Adipose tissue (tissue), 3 donors: ENCODE results near the gene CPNE2. TPM values are rescaled to one million over a fixed set of nuclear protein-coding genes. Genes with fewer than 3 reads are reported as not detected.

Source experiments
- H3K27ac ChIP-seq: one replicate; pipeline ENCODE4 v1.5.1; 2013; ENCODE audit warnings: low read depth, low read length
- WGBS, 3 donors: extraction: QIAGEN DNeasy Blood & Tissue Kit; methylation state at CpG; one replicate each; pipeline ENCODE4 v1.1.7; 2013; 5-methylcytosine and 5-hydroxymethylcytosine counted together
- polyA plus RNA-seq, 3 donors: library from polyadenylated mRNA; stranded (reverse); fragments of 200-250 nt; gene quantifications; one replicate each; pipeline ENCODE4 v1.2.3, GENCODE V29; 2013
- donor health status: healthy with polysubstance abuse.
- donor health status: Bipolar disorder and iron deficiency.
- donor health status: healthy.

CPNE2 gene
- polyA plus RNA-seq, 3 donors: 10.1 to 45.8 (median 41.9) TPM

DNA sequence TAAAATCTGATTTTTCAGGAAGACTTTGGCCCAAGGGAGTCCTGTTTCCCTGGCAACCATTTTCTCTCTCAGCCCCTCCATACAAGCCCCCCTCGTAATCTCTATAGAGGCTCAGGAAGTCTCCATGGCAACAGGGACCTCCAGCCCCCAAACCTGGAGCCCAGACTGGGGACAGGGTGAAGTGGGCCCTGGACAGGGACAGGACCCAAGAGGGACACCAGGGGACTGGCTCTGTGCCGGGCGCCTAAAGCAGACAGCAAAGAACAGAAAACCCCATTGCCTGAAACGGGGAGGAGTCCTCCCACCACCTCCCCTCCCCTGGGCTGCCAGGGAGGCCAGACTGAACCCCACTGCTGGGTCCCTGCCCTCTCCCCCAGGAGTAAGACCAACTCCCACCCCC lies 40.6 kb downstream of the CPNE2 start:
- H3K27ac ChIP-seq: no peak overlapping the region
- WGBS, 3 donors: 71 to 78% (median 71%) methylated on average over 4 of the region's 4 CpGs

DNA sequence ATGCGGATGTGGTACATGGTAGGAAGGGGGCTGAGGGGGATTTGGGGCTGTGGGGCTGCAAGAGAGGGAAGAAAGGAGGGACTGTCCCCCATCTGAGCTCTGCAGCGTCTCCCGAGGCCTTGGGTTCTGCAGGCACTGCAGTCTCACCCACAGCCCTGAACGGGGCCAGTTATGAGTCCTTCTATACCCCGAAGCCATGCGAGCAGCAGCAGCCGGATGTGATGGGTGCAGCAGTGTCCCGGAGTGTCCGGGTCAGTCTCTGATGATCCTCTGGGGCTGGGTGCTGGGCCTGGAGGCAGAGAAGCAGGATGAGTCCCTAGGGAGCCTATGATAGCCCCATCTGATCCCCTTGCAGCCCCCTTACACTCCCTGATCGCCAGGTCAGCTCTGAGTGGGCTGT lies 41.5 kb downstream of the CPNE2 start:
- WGBS, 3 donors: 83 to 90% (median 85%) methylated on average over 8 to 10 of the region's 10 CpGs
- no peak overlapping the region for H3K27ac ChIP-seq

DNA sequence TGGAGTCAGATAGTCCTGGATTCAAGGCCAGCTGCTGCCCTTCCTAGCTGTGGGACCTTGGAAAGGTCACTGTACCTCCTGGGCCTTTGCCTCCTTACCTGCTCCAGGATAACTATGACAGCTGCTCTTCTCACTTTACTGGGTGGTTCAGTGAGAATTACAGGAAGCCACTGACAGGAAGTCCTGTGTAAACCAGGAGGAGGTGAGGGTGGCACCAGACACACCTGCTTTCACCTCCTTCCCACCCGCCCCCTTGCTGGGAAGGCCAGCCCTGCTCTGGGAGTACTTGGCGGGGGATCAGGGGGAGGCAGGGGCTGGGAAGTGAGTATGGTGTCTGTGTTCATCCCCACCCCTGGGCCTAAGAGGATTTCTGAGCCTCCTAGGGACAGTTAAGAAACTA lies 42.6 kb downstream of the CPNE2 start:
- WGBS, 3 donors: 76 to 93% (median 76%) methylated on average over 2 of the region's 2 CpGs
- no peak overlapping the region for H3K27ac ChIP-seq

DNA sequence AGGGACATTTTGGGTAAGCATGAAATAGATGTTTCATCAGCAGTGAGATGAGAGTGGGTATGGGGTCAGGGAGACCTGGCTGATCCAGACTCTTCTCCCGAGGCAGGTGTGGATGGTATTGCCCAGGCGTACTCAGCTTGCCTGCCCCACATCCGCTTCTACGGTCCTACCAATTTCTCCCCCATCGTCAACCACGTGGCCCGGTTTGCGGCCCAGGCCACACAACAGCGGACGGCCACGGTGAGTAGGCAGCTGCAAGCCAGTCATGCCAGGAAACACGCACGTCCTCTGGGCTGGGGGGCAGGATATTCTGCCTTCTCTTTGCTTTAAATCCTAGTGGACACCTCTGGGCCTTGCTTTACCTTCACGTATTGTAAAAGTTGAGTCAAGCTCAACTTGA lies 44.7 kb downstream of the CPNE2 start:
- WGBS, 3 donors: 71 to 84% (median 76%) methylated on average over 14 of the region's 14 CpGs
- no peak overlapping the region for H3K27ac ChIP-seq

DNA sequence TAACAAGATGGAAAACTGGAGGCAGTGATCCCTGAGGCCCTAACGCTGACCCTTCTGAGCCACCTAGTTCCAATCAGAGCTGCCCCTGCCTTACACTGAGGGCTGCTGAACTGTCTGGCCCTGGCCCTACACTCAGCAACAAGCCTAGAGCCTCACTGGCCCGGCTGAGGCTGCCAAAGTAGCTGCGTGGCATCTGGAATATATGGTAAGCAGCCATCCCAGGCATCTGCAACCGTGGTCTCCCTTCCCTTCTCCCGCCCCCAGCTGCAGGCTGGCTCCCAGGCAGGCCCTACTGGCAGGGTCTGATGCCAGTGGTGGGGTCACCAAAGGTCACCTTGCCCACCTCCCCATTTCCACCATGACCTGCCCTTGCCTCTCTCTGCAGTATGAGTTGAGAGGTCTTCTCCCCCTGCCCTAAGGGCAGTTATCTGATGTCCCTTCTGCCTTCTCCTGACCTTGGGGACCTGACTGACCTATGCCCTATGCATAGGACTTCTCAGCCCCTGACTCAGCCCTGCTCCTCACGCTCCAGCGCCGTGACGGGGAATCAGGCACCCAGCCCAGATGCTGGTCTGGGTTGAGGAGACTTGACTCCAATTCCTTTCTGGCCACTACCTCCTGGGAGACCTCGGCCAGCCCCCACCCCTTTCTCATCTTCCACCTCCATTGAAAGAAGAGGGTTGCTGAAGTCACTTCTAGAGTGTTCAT lies 45.3 kb downstream of the CPNE2 start:
- 77 to 81% (median 80%) methylated on average over 10 of the region's 10 CpGs for WGBS, 3 donors

DNA sequence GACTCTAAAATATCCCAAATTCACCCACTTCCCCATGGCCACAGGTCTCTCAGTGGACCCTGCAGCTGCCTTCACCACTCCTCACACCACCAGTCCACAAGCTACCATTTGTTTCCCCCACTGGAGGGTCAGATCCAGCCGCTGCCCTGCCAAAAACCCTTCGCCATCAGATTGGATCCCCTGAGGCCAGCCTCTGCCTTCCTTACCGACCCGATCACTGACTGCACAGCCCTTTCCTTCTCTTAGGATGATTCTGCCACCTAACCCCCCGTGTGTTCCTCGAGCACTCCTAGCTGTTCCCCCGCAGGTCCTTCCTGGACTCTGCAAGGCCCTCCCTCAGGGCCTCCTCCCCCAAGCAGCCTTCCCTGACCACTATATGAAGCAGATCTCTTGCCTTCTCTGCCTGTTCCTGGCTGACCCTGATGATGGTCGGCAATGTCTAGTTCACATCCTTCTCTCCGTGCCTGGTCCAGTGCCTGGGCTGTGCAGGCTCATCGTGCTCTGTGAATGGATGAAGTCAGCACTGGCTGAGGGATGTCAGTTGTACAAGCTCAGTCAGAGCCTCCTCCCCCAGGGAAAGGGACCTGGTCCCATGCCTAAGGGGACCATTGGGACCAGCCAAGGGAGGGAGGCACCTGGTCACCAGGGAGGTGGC lies 46.0 kb downstream of the CPNE2 start:
- H3K27ac ChIP-seq: no peak overlapping the region
- WGBS, 3 donors: 81 to 86% (median 86%) methylated on average over 10 of the region's 10 CpGs

More for the DNA sequence above, 45.3 kb downstream of the CPNE2 start:
- no peak overlapping the region for H3K27ac ChIP-seq

DNA sequence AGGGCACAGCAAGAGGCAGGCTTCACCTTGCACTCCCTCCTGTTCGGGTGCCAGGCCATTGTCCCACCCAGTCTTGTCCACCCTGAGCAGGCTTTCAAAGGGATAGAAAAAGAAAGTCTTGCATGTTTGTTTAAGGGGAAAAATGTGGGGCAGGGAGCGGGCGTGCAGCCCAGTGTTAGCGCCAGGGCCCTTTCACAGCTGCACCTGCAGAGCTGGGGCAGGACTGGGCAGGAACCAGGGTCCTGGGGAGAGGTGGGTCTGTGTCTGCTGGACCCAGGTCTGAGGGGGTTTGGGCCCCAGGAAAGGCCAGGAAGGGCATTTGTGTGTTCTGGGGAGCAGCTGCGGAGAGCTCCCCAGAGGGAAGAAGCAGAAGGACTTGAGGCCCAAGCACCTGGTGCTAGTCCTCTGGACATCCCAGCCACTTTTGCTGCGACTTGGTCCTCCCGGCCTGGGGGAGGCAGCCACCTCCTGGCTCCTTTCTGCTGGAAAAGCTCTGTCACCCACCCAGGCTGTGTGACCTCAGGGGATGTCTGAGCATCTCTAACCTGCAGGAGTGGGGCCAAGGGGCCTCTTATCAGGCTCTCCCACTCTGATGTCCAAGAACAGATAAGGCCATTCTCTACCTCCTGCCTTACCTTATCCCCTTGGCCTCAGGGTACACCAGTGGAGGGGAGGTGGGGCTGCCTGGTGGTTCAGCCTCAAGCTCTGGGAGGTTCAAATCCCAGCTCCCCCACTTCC lies 48.7 kb downstream of the CPNE2 start:
- H3K27ac ChIP-seq: no peak overlapping the region
- WGBS, 3 donors: 86 to 89% (median 89%) methylated on average over 7 of the region's 7 CpGs

DNA sequence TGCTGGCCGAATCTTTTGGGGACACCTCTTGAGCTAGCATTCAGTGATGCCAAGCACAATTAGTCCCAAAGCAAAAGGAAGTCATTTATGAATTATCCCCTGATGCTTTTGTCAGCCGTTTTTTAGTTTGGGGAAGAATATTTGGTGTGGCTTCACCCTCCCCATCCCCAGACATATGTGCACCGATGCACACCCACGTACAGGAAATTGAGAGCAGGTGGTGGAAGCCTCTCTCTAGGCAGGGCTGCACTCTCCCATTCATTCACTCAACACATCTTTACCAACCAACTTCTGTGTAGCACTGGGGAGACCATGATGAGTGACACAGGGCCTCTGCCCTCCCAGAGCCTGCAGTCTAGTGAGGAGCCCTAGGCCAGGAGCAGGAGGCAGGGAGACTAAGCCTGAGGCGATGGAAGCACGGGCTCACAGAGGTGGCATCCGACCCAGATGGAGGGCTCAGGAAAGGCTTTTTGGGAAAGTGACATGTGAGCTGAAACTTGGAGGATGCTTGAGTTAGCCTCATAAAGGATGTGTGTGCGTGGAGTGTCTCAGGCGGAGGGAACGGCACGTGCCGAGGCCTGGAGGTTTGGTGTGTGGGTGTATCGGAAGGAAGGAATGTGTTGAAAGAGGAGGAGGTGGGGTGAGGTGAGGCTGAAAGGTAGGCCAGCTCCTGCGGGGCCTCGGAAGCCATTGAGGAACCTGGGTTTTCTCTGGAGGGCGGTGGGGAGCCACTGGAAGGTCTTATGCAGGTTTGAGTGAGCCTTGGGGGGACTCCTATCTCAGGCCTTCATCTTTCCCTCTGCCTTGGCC lies 49.6 kb downstream of the CPNE2 start:
- 48 to 84% (median 63%) methylated on average over 16 of the region's 16 CpGs for WGBS, 3 donors
- H3K27ac ChIP-seq: no peak overlapping the region

DNA sequence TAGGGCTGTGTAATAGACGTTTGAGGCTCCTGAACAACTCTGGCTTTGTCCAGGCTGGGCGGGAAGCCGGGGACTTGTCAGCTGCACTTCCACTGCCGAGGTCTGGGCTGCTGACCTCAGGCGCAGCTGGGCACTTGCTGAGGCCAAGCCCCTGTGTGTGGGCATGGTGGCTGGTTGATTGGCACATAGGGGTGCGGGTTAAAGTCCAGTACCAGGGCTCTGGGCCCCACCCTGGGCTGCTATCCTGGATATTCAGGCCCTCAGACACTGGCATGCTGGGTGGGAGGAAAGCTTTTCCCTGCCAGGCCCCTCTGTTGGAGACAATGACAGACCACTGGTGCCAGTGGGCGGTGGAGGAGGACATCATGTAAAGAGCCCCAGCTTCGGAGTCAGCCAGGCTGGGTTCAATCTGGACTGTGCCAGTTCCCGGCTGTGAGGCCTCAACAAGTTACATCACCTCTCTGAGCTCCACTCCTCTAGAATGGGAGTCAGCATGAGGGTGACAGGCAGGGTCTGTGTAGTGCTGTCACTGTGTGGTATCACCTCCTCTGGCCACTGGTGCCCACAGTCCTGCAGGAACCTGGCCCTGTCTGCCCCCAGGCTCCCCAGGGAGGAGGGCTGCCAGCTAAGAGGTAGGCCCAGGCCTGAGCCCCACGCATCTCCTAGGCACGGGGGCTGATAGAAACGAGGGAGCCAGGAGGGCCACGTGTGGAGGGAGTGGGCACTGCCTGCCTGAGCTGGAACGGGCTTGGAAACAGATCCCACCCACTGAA lies 51.0 kb downstream of the CPNE2 start:
- WGBS, 3 donors: 78 to 85% (median 82%) methylated on average over 14 of the region's 14 CpGs
- no peak overlapping the region for H3K27ac ChIP-seq

DNA sequence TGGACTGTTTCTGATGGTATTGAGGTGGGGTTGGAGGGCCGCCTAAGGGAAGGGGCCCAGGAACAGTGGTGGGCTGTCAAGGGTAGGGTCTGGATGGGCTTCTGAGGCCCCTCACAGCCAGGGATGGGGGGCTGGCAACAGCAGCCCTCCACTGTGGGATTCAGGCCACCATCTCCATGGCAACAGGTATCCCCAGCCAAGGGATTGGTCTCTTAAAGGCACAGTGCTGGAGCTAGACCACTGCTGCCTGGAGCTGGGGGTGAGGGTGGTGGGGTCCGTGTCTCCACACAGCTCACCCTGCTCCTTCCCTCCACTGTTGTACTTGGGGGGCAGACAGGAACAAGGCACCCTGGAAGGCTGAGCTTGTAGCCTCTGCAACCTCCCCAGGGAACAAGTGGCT lies 51.6 kb downstream of the CPNE2 start:
- H3K27ac ChIP-seq: no peak overlapping the region

DNA sequence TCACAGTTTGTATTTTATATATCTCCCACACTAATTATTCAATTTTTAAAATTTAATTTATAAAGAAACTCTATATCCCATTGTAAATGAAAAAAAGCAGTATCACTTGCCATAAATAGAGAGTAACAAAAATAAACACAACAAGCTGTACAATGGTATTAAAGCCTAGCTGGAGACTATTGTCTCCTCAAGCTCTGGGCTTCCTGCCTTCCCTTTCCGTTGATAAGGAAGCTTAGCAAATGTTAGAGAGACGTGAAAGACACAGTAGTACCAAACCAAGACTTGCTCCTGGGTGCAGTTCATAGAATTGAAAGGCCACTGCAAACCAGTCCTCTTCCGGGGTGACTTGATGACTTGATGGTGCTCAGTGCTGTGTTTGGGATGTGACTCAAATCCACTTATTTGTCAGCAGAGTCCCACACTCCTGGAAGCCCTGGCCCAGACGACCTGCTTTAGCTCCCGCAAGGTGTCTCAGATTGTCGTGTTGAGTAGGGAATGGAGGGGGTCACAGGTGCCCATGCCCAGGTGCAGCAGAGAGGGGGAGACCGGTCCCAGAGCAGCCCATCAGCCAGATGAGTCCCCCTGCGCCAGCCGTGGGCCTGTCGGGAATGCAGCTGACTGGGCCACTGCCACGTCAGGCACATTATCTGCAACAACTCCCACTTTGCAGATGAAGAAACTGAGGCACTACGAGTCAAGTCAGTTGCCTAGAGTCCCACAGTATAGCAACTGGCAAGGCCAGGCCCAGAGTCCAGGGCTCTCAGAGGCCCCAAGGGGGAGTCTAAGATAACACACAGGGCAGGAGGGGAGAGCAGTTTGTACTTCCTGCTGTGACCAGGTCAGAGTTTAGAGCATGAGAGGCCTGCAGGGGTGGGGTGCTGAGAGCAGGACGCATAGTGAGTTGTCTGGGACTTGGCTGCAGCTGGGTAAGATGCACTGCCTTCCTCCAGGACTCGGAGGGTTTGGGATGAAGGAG lies 53.0 kb downstream of the CPNE2 start:
- 73 to 77% (median 75%) methylated on average over 14 of the region's 14 CpGs for WGBS, 3 donors
- no peak overlapping the region for H3K27ac ChIP-seq

More for the DNA sequence above, 51.6 kb downstream of the CPNE2 start:
- WGBS, 3 donors: 90 to 96% (median 94%) methylated on average over 2 of the region's 2 CpGs

DNA sequence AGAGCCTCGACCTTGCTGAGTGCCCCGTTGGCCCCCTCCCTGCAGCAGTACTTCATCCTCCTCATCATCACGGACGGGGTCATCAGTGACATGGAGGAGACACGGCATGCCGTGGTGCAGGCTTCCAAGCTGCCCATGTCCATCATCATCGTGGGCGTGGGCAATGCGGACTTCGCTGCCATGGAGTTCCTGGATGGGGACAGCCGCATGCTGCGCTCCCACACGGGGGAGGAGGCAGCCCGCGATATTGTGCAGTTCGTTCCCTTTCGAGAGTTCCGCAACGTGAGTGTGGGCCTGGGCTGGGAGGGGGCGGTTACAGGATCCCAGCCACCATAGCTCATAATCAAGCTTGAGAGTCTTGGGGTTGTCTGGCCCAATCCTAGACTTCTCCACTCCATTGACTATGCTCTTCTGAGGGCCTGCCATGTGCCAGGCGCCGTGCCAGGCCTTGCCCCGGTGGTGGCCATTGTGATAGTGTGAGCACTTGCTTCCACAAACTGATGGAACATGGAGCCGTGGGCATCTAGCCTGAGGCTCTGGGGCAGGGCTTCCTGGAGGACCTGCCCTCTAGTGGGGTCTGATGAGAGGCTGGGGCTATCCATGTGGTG lies 53.8 kb downstream of the CPNE2 start:
- WGBS, 3 donors: 73 to 88% (median 76%) methylated on average over 24 of the region's 24 CpGs

DNA sequence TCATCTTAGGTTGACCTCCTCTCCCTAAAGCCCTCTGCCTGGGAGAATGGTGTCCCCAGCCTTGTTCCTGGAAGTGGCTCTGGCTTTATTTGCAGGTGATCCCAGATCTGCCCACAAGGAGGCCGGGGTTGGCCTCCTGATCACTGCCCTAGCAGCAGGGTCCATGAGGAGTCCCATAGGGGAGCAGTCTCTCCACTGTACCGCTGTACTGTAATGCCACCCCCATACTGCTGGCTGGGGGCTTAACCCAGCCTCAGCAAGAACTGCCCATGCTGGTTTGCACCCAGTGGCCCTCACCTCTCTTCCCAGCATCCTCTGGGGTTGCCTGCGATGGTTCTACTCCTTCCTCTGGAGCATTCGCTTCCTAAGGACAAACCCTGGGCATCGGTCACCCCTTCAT lies 54.4 kb downstream of the CPNE2 start:
- H3K27ac ChIP-seq: no peak overlapping the region
- WGBS, 3 donors: 91 to 96% (median 96%) methylated on average over 5 of the region's 5 CpGs

More for the DNA sequence above, 53.8 kb downstream of the CPNE2 start:
- no peak overlapping the region for H3K27ac ChIP-seq

DNA sequence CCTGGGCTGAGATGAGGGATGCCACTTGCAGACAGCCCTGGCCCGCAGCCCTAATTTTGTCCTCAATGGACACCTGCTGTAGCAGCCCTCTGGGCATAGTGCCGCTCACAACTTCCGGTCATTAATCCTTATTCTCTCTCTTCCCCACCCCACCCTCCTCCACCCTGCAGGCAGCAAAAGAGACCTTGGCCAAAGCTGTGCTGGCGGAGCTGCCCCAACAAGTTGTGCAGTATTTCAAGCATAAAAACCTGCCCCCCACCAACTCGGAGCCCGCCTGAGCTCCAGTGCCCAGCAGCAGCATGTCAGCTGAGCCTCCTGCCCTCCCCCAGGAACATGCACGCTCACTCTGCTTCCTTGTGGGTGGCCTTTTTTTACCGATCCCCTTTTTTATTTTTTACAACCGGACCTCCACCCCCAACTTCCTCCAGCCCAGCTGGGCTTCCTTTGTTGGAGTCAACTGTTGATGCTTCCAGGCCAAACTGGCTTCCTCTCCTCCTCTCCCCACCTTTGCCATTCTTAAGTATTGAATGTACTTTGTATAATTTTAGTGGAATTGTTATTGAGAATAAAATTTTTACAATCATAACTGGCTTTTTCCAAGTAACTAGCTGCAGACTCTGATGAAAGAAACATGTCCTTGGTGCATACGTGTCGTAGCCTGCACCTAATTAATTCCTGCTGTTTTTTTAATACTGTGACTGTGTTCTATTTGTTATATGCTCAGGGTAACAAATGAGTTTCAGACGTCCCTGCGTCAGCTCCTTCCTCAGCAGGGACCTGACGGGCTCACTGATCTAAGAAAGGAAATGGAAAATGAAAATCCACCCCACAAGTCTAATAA lies 55.2 kb downstream of the CPNE2 start:
- no peak overlapping the region for H3K27ac ChIP-seq
- 23 to 46% (median 23%) methylated on average over 14 of the region's 14 CpGs for WGBS, 3 donors

DNA sequence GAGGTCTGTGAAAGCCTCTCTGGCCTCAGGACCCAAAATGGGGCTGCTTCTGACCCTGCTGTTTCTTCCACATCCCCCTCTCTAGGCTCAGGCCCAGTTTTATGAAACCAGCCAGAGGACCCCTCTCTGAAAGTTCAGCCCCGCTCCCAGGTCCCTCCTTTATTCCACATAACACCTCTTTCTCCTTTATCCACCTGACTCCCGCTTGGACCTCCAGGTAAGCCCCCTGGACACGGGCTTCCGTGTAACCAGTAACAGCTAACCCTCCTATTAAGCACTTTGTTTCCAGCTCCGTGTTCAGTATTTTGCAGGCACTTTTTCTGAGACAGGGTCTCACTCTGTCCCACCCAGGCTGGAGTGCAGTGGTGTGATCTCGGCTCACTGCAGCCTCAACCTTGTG lies 56.1 kb downstream of the CPNE2 start:
- 89 to 93% (median 92%) methylated on average over 6 of the region's 6 CpGs for WGBS, 3 donors
- H3K27ac ChIP-seq: no peak overlapping the region

DNA sequence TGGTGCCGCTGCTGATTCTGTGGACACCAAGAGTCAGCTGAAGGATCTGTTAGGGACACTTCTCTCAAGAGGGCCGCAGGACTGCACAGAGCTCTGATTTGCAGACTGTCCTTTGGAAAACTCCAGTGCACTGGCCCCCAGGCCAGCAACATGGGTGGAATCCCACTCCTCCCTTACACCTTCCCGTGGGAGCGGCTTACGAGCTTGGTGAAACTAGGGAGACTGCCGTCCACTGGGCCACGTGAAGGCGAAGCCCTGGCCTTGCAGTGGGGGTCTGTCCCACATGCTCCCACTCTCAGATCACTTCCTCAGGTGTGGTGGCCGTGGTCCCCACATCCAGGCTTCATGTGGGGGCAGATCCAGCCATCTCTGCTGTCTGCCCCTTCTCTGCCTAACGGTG lies 57.0 kb downstream of the CPNE2 start:
- H3K27ac ChIP-seq: no peak overlapping the region
- 93 to 95% (median 94%) methylated on average over 10 of the region's 10 CpGs for WGBS, 3 donors
